HepG2 (cell line): Measurements from ENCODE around the gene ANAPC2. TPM values are rescaled to one million over a fixed set of nuclear protein-coding genes. Genes with fewer than 3 reads are reported as not detected.

Experiments
- ATM ChIP-seq: fragments of 450-650 bp; IDR thresholded peaks from 2 replicates; pipeline ENCODE4 v1.7.1; 2017; ENCODE audit warnings: mild to moderate bottlenecking, borderline replicate concordance
- ELF3 ChIP-seq: IDR thresholded peaks from 2 replicates; pipeline ENCODE4 v1.6.1; 2016; ENCODE audit warnings: missing genetic modification reagents, missing compliant biosample characterization
- GPBP1L1 ChIP-seq: sonication (generic); formaldehyde crosslinking; IDR thresholded peaks from 2 replicates; pipeline ENCODE4 v1.5.0; 2020; ENCODE audit warnings: mild to moderate bottlenecking, missing genetic modification reagents
- HDAC2 ChIP-seq: sonication (generic); formaldehyde crosslinking; IDR thresholded peaks from 2 replicates; pipeline ENCODE4 v1.4.0; 2020; ENCODE audit warnings: missing genetic modification reagents
- IRF2 ChIP-seq: IDR thresholded peaks from 2 replicates; pipeline ENCODE4 v1.6.1; 2018; ENCODE audit warnings: missing genetic modification reagents, missing compliant biosample characterization
- KDM3A ChIP-seq: IDR thresholded peaks from 2 replicates; pipeline ENCODE4 v1.6.1; 2018; ENCODE audit warnings: low read depth, missing compliant biosample characterization
- RFX1 ChIP-seq: fragments of 450-650 bp; IDR thresholded peaks from 2 replicates; pipeline ENCODE4 v1.6.1; 2017
- SNAPC4 ChIP-seq: sonication (generic); formaldehyde crosslinking; IDR thresholded peaks from 2 replicates; pipeline ENCODE4 v1.4.0; 2020; ENCODE audit warnings: mild to moderate bottlenecking, missing genetic modification reagents
- TRIM22 ChIP-seq: fragments of 450-650 bp; IDR thresholded peaks from 2 replicates; pipeline ENCODE4 v1.6.1; 2017
- ZBTB46 ChIP-seq: sonication (generic); formaldehyde crosslinking; IDR thresholded peaks from 2 replicates; pipeline ENCODE4 v1.4.0; 2020; ENCODE audit warnings: mild to moderate bottlenecking, missing genetic modification reagents, borderline replicate concordance
- ZC3H13 ChIP-seq: sonication (generic); formaldehyde crosslinking; IDR thresholded peaks from 2 replicates; pipeline ENCODE4 v1.8.1; 2023; ENCODE audit warnings: mild to moderate bottlenecking, missing genetic modification reagents, moderate library complexity
- ZFAT ChIP-seq: sonication (generic); formaldehyde crosslinking; conservative IDR thresholded peaks from 2 replicates; pipeline ENCODE4 v1.8.1; 2023; ENCODE audit warnings: missing genetic modification reagents, inconsistent platforms
- ZMYM4 ChIP-seq: sonication (generic); formaldehyde crosslinking; IDR thresholded peaks from 2 replicates; pipeline ENCODE4 v1.8.1; 2023; ENCODE audit warnings: mild to moderate bottlenecking, missing genetic modification reagents
- ZNF609 ChIP-seq: sonication (generic); formaldehyde crosslinking; IDR thresholded peaks from 2 replicates; pipeline ENCODE4 v1.4.0; 2020; ENCODE audit warnings: mild to moderate bottlenecking, missing genetic modification reagents, borderline replicate concordance
- polyA plus RNA-seq, 8 experiments: library from polyadenylated mRNA; depleted of rRNA in 3 of 8; stranded (reverse) in 7 of 8; unstranded in 1 of 8; fragments of >200 nt; fragmentation: Illumina TruSeq in 4 of 8; extraction: Trizol in 4 of 8; gene quantifications; 2 replicates each; pipeline versions ENCODE4 v1.2.1 to v1.2.3, GENCODE V29; 2011 to 2016; ENCODE audit warnings: low read depth in 4 of 8, missing spikeins in 1 of 8, mixed read lengths in 1 of 8; ENCODE audit not compliant: insufficient read depth in 1 of 8
- total RNA-seq, 5 experiments: library from RNA; depleted of rRNA; stranded (reverse); fragments of >200 nt; fragmentation: Illumina TruSeq; extraction: Trizol; gene quantifications; 2 replicates each; pipeline ENCODE4 v1.2.3, GENCODE V29; 2016; ENCODE audit warnings: low read depth in 1 of 5

Gene ANAPC2
- total and polyA plus RNA-seq, 2 of the 13 experiments (the other 11 are each of a cell fraction or from before 2014, with no cell fraction given) = 12.3 to 15.4 TPM

- TF ChIP-seq ZNF609 (CRISPR knock-in tag) = 0 out of 2 replicates have a peak, but pooled peaks have one; percentile 22
- peak; percentile 87; the same call in 1 of the 2 replicates for TF ChIP-seq SNAPC4
- TF ChIP-seq IRF2 (CRISPR knock-in tag) = peak; percentile 35; the same call in 1 of the 2 replicates
- TF ChIP-seq ZFAT (CRISPR knock-in tag) = no peak
- no peak for TF ChIP-seq ZMYM4 (CRISPR knock-in tag)
- TF ChIP-seq KDM3A (CRISPR knock-in tag) = no peak
- TF ChIP-seq HDAC2 (CRISPR knock-in tag) = peak; percentile 21; the same call in 1 of the 2 replicates
- no peak for TF ChIP-seq RFX1
- TF ChIP-seq ATM = no peak
- TF ChIP-seq ELF3 (CRISPR knock-in tag) = peak; percentile 58; the same call in 1 of the 2 replicates
- no peak for TF ChIP-seq GPBP1L1 (CRISPR knock-in tag)
- no peak for TF ChIP-seq ZBTB46
- no peak for TF ChIP-seq TRIM22
- TF ChIP-seq ZC3H13 (CRISPR knock-in tag) = peak; percentile 36
Measured at GRCh38 chr9:137217276-137218211, 29.2 kb upstream of the ANAPC2 start (continued).
